Activated CD8-positive, alpha-beta memory T cell treated with anti-CD3 and anti-CD28 coated beads, Interleukin-2, amount 50 U/mL, for 48 hours (primary cell): ENCODE data around the gene INTS1.
A peak's percentile ranks its signal among the peaks of the same experiment; 100 is the strongest.

Experiments
- DNase-seq: peaks from one replicate; pipeline ENCODE4 v3.0.0-alpha.2; 2020

INTS1 gene

GRCh38 chr7:1542841-1543747 is 38.9 kb upstream of the INTS1 start:
- DNase-seq = no peak

GRCh38 chr7:1542329-1542728 is 38.1 kb upstream of the INTS1 start:
- no peak for DNase-seq

DNA sequence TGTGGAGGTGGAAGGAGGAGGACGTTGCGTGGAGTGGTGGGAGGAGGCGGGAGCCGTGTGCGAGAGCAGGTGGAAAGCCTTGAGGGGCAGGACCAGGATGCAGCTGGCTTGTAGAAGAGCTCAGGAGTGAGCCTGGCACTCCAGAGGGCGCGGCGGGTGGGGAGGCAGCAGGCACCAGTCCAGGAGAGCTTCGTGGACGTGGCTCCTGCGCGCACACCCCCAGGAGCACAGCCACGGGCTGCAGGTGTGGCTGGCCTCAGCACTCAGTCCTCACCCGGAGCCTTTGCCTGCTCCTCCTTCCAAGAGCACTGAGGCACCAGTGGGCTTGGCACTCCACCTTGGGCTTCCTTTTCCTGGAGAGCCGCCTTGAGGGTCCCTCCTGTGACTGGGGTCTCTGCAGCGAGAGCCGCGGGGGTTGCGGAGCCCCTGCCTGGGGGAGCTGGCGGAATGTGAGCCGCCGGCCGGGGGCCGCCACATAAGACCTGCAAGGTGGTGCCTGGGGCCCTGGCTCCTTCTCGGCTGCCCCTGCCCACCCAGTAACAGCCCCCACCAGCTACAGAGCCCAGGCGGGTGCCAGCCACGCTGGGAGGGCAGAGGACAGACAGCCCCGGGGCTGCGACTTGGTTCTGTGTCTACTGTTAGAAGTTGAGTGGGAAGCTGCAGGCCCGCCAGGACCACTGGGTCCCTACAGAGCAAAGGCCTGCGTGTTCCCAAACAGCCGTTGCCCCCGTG is 37.4 kb upstream of the INTS1 start:
- no peak for DNase-seq

DNA sequence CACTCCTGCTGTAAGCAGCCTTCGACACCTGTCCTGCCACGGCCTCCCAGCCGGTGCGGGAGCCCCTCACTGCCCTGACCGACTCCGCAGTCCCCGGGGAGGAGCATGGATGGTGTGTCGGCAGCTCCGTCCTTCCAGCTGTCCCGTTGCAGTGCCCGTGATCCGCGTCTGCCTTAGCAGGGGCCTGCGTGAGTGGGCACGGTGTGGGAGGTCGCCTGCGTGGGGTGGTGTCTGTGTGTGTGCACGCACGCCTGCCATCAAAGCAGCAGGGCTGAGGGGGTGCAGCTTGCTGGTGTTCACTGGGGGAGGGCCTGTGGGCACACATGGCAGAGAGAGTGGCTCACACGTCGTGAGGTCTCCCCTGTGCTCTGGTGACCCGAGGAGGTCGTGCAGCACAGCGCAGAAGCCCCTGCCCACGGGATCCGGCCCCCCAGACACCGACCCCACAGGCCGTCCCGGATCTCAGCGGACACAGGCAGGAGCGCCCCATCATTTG is 36.6 kb upstream of the INTS1 start:
- no peak for DNase-seq

DNA sequence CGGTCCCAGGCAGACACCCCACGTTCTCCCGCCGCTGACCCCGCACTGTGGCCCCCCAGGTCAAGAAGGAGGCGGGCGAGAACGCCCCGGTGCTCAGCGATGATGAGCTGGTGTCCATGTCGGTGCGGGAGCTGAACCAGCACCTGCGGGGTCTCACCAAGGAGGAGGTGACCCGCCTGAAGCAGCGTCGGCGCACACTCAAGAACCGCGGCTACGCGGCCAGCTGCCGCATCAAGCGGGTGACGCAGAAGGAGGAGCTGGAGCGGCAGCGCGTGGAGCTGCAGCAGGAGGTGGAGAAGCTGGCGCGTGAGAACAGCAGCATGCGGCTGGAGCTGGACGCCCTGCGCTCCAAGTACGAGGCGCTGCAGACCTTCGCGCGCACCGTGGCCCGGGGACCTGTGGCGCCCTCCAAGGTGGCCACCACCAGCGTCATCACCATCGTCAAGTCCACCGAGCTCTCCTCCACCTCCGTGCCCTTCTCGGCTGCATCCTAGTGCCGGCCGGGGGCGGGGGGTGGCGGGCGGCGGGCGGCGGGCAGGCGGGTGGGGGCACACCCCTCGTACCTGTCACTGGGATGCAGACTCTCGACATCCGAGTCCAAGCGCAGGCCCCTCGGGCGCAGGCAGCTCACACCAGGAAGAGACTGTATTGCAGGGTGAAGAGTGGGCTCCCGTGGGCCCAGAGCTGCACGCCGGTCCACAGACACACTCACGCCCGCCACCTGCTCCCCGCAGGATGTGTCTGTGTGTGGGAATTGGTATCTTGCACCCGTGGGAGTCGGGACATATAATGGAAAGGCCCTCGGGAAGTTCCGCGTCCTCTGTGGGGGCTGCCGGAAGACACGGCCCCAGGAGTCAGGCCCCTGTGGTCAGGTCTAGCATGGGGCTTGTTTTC is 35.9 kb upstream of the INTS1 start:
- DNase-seq = no peak

- no peak for DNase-seq
Measured at GRCh38 chr7:1539181-1539881, 35.1 kb upstream of the INTS1 start.

DNA sequence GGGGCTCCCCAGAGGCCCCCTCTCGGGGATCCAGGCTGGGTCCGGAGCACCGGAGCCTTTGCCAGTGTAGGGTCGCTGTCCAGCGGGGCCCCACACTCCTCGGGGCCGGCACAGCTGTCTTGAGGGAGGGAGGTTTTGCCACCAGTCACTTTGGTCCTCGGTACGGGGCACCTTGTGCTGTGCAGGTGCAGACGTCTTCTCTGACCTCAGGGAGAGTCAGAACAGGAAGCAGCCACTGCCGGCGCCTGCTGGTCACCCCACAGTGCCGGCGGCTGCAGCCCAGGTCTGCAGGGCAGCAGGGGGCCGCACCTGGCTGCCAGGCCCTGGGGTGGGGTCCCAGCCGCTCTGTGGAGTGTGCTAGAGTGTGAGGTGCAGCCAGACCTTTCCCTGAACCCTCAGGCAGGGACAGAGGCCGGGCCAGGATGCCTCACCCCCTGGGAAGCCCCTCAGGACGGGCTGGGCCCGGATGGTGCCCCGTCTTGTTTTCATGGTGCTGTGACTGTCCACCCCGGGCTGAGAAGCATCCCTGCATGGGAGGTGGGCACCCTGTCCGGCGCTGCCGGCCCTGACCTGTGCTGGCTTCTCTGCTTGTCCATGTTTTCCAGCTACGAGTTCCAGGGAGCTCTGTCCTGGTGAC is 34.5 kb upstream of the INTS1 start:
- no peak for DNase-seq

- no peak for DNase-seq
Measured at GRCh38 chr7:1537535-1538412, 33.6 kb upstream of the INTS1 start.

GRCh38 chr7:1536743-1537534 is 32.8 kb upstream of the INTS1 start:
- DNase-seq = no peak

- DNase-seq = no peak
Measured at GRCh38 chr7:1536455-1536742, 32.2 kb upstream of the INTS1 start.

GRCh38 chr7:1535701-1536454 is 31.7 kb upstream of the INTS1 start:
- no peak for DNase-seq

GRCh38 chr7:1535100-1535458 is 30.9 kb upstream of the INTS1 start:
- no peak for DNase-seq

DNA sequence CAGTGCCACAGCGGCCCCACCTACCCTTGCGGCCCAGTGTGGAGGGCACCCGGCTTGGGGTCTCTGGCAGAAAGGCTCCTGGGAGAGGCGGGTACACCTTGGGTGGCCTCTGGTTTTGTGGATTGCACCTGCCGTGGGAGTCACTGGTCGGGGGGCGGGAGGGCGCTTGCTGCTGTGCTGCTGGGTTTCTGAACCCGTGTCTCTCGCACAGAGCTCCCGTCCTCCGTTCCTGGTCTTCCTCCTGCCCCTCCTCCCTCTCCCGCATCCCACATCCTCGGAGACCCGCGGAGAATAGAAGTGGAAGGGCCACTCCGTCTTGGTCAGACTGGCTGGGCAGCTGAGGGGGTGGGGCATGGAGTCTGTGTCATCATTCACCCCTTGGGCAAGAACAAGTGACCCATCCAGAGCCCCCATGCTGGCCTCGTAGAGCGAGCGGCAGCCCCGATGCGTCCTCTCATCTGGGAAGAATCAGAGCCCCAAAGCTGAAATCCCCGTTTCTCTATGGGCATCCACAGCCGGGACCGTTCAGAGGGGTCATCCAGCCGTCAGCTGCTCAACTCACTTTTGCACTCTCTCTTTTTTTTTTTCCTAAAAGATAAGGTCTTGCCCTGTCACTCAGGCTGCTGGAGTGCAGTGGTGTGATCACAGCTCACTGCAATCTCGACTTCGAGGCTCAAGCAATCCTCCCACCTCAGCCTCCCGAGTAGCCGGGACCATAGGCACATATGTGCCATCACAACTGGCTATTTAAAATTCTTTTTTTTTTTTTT is 30.3 kb upstream of the INTS1 start:
- no peak for DNase-seq

- DNase-seq = peak; percentile 74
Measured at GRCh38 chr7:1533547-1534329, 29.5 kb upstream of the INTS1 start.

DNA sequence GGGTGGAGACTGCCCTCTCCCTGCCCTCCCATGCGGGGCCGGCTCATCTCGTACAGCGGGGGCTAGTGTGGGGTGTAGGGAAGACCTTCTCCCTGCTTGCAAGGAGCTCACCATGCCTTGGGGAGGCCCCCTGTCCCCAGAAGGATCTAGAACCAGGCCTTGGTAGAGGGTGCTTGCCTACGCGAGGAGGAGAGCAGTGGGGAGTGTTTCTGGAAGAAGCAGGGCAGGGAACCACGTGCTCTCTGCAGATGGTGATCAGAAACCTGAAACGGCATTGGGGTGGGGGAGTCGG is 29.0 kb upstream of the INTS1 start:
- no peak for DNase-seq

GRCh38 chr7:1532456-1533254 is 28.5 kb upstream of the INTS1 start:
- DNase-seq = peak; percentile 71

- no peak for DNase-seq
Measured at GRCh38 chr7:1531979-1532455, 27.8 kb upstream of the INTS1 start.
